NOMO-1 (cell line): ENCODE results near the gene SBF2.
A peak's percentile ranks its signal among the peaks of the same experiment; 100 is the strongest.

Experiments used
- DNase-seq, 2 experiments: peaks; one replicate each; lab custom pipeline; 2025; ENCODE audit not compliant: unreplicated experiment in 2 of 2; lab: John Stamatoyannopoulos, UW

SBF2 gene

GRCh38 chr11:10293423-10294289 is at the start of gene SBF2:
TSS of gene SBF2 (minus strand) at chr11:10294219. CDS start at chr11:10294069, 150 bp downstream.
- DNase-seq: peak; percentile 59 to 67

- DNase-seq: no peak
Observed at GRCh38 chr11:10338287-10338686, 44.3 kb upstream of the SBF2 start.

- no peak for DNase-seq
Observed at GRCh38 chr11:10333490-10333889, 39.5 kb upstream of the SBF2 start.

GRCh38 chr11:10331548-10332289 is 37.7 kb upstream of the SBF2 start:
- DNase-seq: no peak

- no peak for DNase-seq
Observed at GRCh38 chr11:10329935-10330334, 35.9 kb upstream of the SBF2 start.

- DNase-seq: no peak
Observed at GRCh38 chr11:10329356-10329755, 35.3 kb upstream of the SBF2 start.

GRCh38 chr11:10328314-10329098 is 34.5 kb upstream of the SBF2 start:
- DNase-seq: peak in 1 of 2 experiments; percentile 46

GRCh38 chr11:10327254-10327653 is 33.2 kb upstream of the SBF2 start:
- DNase-seq: no peak

- DNase-seq: no peak
Observed at GRCh38 chr11:10326012-10326964, 32.3 kb upstream of the SBF2 start.

- no peak for DNase-seq
Observed at GRCh38 chr11:10325277-10326011, 31.4 kb upstream of the SBF2 start.

GRCh38 chr11:10324474-10324873 is 30.5 kb upstream of the SBF2 start:
- DNase-seq: no peak

- no peak for DNase-seq
Observed at GRCh38 chr11:10323793-10324170, 29.8 kb upstream of the SBF2 start.

GRCh38 chr11:10322830-10323792 is 29.1 kb upstream of the SBF2 start:
- DNase-seq: peak; percentile 41 to 69

- no peak for DNase-seq
Observed at GRCh38 chr11:10322401-10322800, 28.4 kb upstream of the SBF2 start.

- no peak for DNase-seq
Observed at GRCh38 chr11:10320736-10321465, 26.9 kb upstream of the SBF2 start.

- no peak for DNase-seq
Observed at GRCh38 chr11:10319702-10320558, 25.9 kb upstream of the SBF2 start.

- no peak for DNase-seq
Observed at GRCh38 chr11:10318527-10318802, 24.4 kb upstream of the SBF2 start.
